Upper lobe of right lung (tissue), 1 donor: ENCODE data around the gene SAC3D1. TPM values are rescaled to one million over a fixed set of nuclear protein-coding genes. Genes with fewer than 3 reads are reported as not detected.

Experiments
- ATAC-seq: fragments of 200-7000 bp; cut with Tn5 transposase; one replicate; pipeline ENCODE4 v1.9.1; 2020; ENCODE audit warnings: mild to moderate bottlenecking, moderate library complexity
- DNase-seq: peaks from one replicate; pipeline ENCODE4 v3.0.0-alpha.2; 2020
- H3K27ac ChIP-seq: fragments of 200-600 bp; one replicate; pipeline ENCODE4 v1.8.0; 2022
- H3K27me3 ChIP-seq: fragments of 200-600 bp; one replicate; pipeline ENCODE4 v1.8.0; 2022; ENCODE audit warnings: mild to moderate bottlenecking
- H3K36me3 ChIP-seq: fragments of 200-600 bp; one replicate; pipeline ENCODE4 v1.8.0; 2022
- H3K4me1 ChIP-seq: fragments of 200-600 bp; one replicate; pipeline ENCODE4 v1.8.0; 2022
- H3K4me3 ChIP-seq: fragments of 200-600 bp; one replicate; pipeline ENCODE4 v1.8.0; 2022; ENCODE audit warnings: mild to moderate bottlenecking
- H3K9me3 ChIP-seq: fragments of 200-600 bp; one replicate; pipeline ENCODE4 v1.8.0; 2022
- CTCF ChIP-seq: fragments of 200-600 bp; IDR thresholded peaks from one replicate; pipeline ENCODE4 v1.8.0; 2022; ENCODE audit warnings: antibody characterized with exemption
- intact Hi-C: fragments of 100-400 bp; cut with DNase I; formaldehyde crosslinking; loops from one replicate; pipeline ENCODE4 v1.11.0; 2022
- microRNA-seq: library from miRNA; unstranded; fragments of <30 nt; microRNA quantifications from one replicate; pipeline ENCODE4 v1.2.0, GENCODE V29; 2020; ENCODE audit warnings: borderline microRNAs expressed
- total RNA-seq: library from RNA; stranded (reverse); fragmentation: NEBNext Ultra II Directional; extraction: Animal tissue kit (Norgen Biotek cat#: 25700); gene quantifications from one replicate; pipeline ENCODE4 v1.2.1, GENCODE V29; 2021
- donor health status: DM: no; HTN: yes; CAD: no; lungs with severe emphysema.

SAC3D1 gene
- total RNA-seq, 1 donor from 2014 or later = 10.2 TPM

- no peak for ATAC-seq
- no peak for DNase-seq
- no peaks in the 10 kb centered on the region for H3K27me3 ChIP-seq
- peaks cover 44% of the 10 kb centered on the region for H3K36me3 ChIP-seq
- intact Hi-C loops = no loop called here
- peaks cover 7% of the 10 kb centered on the region for H3K4me1 ChIP-seq
- no peak overlapping the region for H3K27ac ChIP-seq
- TF ChIP-seq CTCF = no peak
- no peaks in the 10 kb centered on the region for H3K9me3 ChIP-seq
- no peak overlapping the region for H3K4me3 ChIP-seq
Observed at GRCh38 chr11:65086809-65087208, 45.8 kb downstream of the SAC3D1 start.

- peaks cover 7% of the 10 kb centered on the region for H3K4me1 ChIP-seq
- H3K4me3 ChIP-seq = no peak overlapping the region
- no peak for TF ChIP-seq CTCF
- peaks cover 44% of the 10 kb centered on the region for H3K36me3 ChIP-seq
- DNase-seq (no peak), ATAC-seq (no peak)
- H3K27ac ChIP-seq = no peak overlapping the region
- H3K9me3 ChIP-seq = no peaks in the 10 kb centered on the region
- H3K27me3 ChIP-seq = no peaks in the 10 kb centered on the region
- intact Hi-C loops = no loop called here
Observed at GRCh38 chr11:65087216-65087615, 46.2 kb downstream of the SAC3D1 start.

- no peak for TF ChIP-seq CTCF
- Histone ChIP-seq H3K27ac (no peak overlapping the region), H3K36me3 (peaks cover 44% of the 10 kb centered on the region), H3K9me3 (no peaks in the 10 kb centered on the region), H3K27me3 (no peaks in the 10 kb centered on the region), H3K4me1 (peaks cover 7% of the 10 kb centered on the region), H3K4me3 (no peak overlapping the region)
- no peak for DNase-seq
- no peak for ATAC-seq
- intact Hi-C loops = no loop called here
Observed at GRCh38 chr11:65087827-65088226, 46.8 kb downstream of the SAC3D1 start.

GRCh38 chr11:65089621-65090020, 48.6 kb downstream of the SAC3D1 start:
- intact Hi-C loops = no loop called here
- no peaks in the 10 kb centered on the region for H3K9me3 ChIP-seq
- H3K27ac ChIP-seq = no peak overlapping the region
- peaks cover 6% of the 10 kb centered on the region for H3K4me1 ChIP-seq
- ATAC-seq = no peak
- DNase-seq = no peak
- H3K4me3 ChIP-seq = no peak overlapping the region
- no peaks in the 10 kb centered on the region for H3K27me3 ChIP-seq
- peaks cover 44% of the 10 kb centered on the region for H3K36me3 ChIP-seq
- TF ChIP-seq CTCF = no peak

- Histone ChIP-seq H3K4me1 (no peaks in the 10 kb centered on the region), H3K9me3 (no peaks in the 10 kb centered on the region), H3K36me3 (peaks cover 38% of the 10 kb centered on the region), H3K4me3 (no peak overlapping the region), H3K27me3 (no peaks in the 10 kb centered on the region), H3K27ac (no peak overlapping the region)
- ATAC-seq (no peak), DNase-seq (no peak)
- intact Hi-C loops = no loop called here
- no peak for TF ChIP-seq CTCF
Observed at GRCh38 chr11:65090628-65091027, 49.6 kb downstream of the SAC3D1 start.

Small RNA genes lying within 50 kb of the gene (microRNA-seq; reads per million reads assigned to microRNA genes)
- not detected for gene MIR6879

Other genes starting within 250 kb of the SAC3D1 start
- gene MAP4K2, start 238.0 kb upstream of the SAC3D1 start, total RNA-seq = 28.9 TPM
- 22.5 TPM for gene MEN1, start 230.7 kb upstream of the SAC3D1 start, total RNA-seq
- 20.9 TPM for gene CDC42BPG, start 196.6 kb upstream of the SAC3D1 start, total RNA-seq
- gene EHD1, start 162.6 kb upstream of the SAC3D1 start, total RNA-seq = 94.6 TPM
- gene ATG2A, start 124.0 kb upstream of the SAC3D1 start, total RNA-seq = 23.2 TPM
- gene PPP2R5B, start 116.5 kb upstream of the SAC3D1 start, total RNA-seq = 29.4 TPM
- not detected for gene GPHA2, start 105.3 kb upstream of the SAC3D1 start, total RNA-seq
- gene MAJIN, start 69.1 kb upstream of the SAC3D1 start, total RNA-seq = not detected
- 7.5 TPM for gene BATF2, start 44.2 kb upstream of the SAC3D1 start, total RNA-seq
- 84.4 TPM for gene ARL2, start 27.1 kb upstream of the SAC3D1 start, total RNA-seq
- gene SNX15, start 13.8 kb upstream of the SAC3D1 start, total RNA-seq = 27.1 TPM
- gene NAALADL1, start 17.3 kb downstream of the SAC3D1 start, total RNA-seq = 10.0 TPM
- 1.7 TPM for gene CDCA5, start 42.8 kb downstream of the SAC3D1 start, total RNA-seq
- gene ZFPL1, start 43.0 kb downstream of the SAC3D1 start, total RNA-seq = 32.1 TPM
- gene VPS51, start 55.0 kb downstream of the SAC3D1 start, total RNA-seq = 101 TPM
- 39.0 TPM for gene TM7SF2, start 70.7 kb downstream of the SAC3D1 start, total RNA-seq
- 7.5 TPM for gene ZNHIT2, start 76.5 kb downstream of the SAC3D1 start, total RNA-seq
- gene FAU, start 80.9 kb downstream of the SAC3D1 start, total RNA-seq = 754 TPM
- 53.7 TPM for gene MRPL49, start 81.1 kb downstream of the SAC3D1 start, total RNA-seq
- 69.0 TPM for gene SYVN1, start 93.3 kb downstream of the SAC3D1 start, total RNA-seq
- gene SPDYC, start 129.0 kb downstream of the SAC3D1 start, total RNA-seq = not detected
- 179 TPM for gene CAPN1, start 140.7 kb downstream of the SAC3D1 start, total RNA-seq
- gene POLA2, start 220.8 kb downstream of the SAC3D1 start, total RNA-seq = 9.5 TPM